Measurements from ENCODE around the gene AP1S1.

Gene AP1S1

GRCh38 chr7:101166909-101167644 is 12.8 kb downstream of the AP1S1 start:
- Histone ChIP-seq H3K4me2 (no peak overlapping the region), H3K36me3 (ENCODE audit: insufficient read depth) (no peaks in the 10 kb centered on the region), H3K27ac (no peak overlapping the region), H3K4me3 (IDR thresholded peaks at IDR 0.05; ENCODE audit: insufficient read depth, low read depth, low read length) (no peak overlapping the region), H2AFZ (ENCODE audit: low read depth) (no peak overlapping the region), H4K20me1 (ENCODE audit: insufficient read depth) (no peaks in the 10 kb centered on the region), H3K9ac (no peak overlapping the region), H3K79me2 (ENCODE audit: insufficient read depth, low read depth) (no peaks in the 10 kb centered on the region), H3K27me3 (ENCODE audit: insufficient read depth, low read depth) (peaks cover 69% of the 10 kb centered on the region), H3K4me1 (ENCODE audit: low read depth, poor library complexity, severe bottlenecking) (peaks cover 18% of the 10 kb centered on the region)
- TF ChIP-seq CTCF (conservative IDR thresholded peaks at IDR 0.05; ENCODE audit: low read depth, low read length) = no peak

- no peak overlapping the region for H2AFZ ChIP-seq (ENCODE audit: low read depth)
- no peak overlapping the region for H3K9ac ChIP-seq
- H3K27ac ChIP-seq = no peak overlapping the region
- TF ChIP-seq CTCF (conservative IDR thresholded peaks at IDR 0.05; ENCODE audit: low read depth, low read length) = no peak
- H3K4me1 ChIP-seq (ENCODE audit: low read depth, poor library complexity, severe bottlenecking) = peaks cover 18% of the 10 kb centered on the region
- no peak overlapping the region for H3K4me3 ChIP-seq (IDR thresholded peaks at IDR 0.05; ENCODE audit: insufficient read depth, low read depth, low read length)
- no peaks in the 10 kb centered on the region for H4K20me1 ChIP-seq (ENCODE audit: insufficient read depth)
- H3K79me2 ChIP-seq (ENCODE audit: insufficient read depth, low read depth) = no peaks in the 10 kb centered on the region
- peaks cover 73% of the 10 kb centered on the region for H3K27me3 ChIP-seq (ENCODE audit: insufficient read depth, low read depth)
- H3K36me3 ChIP-seq (ENCODE audit: insufficient read depth) = no peaks in the 10 kb centered on the region
- no peak overlapping the region for H3K4me2 ChIP-seq
Measured at GRCh38 chr7:101167645-101168411, 13.6 kb downstream of the AP1S1 start.

- Histone ChIP-seq H2AFZ (ENCODE audit: low read depth) (no peak overlapping the region), H3K36me3 (ENCODE audit: insufficient read depth) (no peaks in the 10 kb centered on the region), H3K4me3 (IDR thresholded peaks at IDR 0.05; ENCODE audit: insufficient read depth, low read depth, low read length) (no peak overlapping the region), H4K20me1 (ENCODE audit: insufficient read depth) (no peaks in the 10 kb centered on the region), H3K9ac (no peak overlapping the region), H3K4me1 (ENCODE audit: low read depth, poor library complexity, severe bottlenecking) (peaks cover 18% of the 10 kb centered on the region), H3K79me2 (ENCODE audit: insufficient read depth, low read depth) (no peaks in the 10 kb centered on the region), H3K4me2 (no peak overlapping the region), H3K27me3 (ENCODE audit: insufficient read depth, low read depth) (peaks cover 80% of the 10 kb centered on the region), H3K27ac (no peak overlapping the region)
- TF ChIP-seq CTCF (conservative IDR thresholded peaks at IDR 0.05; ENCODE audit: low read depth, low read length) = no peak
Measured at GRCh38 chr7:101168412-101169049, 14.3 kb downstream of the AP1S1 start.

GRCh38 chr7:101169110-101169837 is 15.0 kb downstream of the AP1S1 start:
- Histone ChIP-seq H3K4me3 (IDR thresholded peaks at IDR 0.05; ENCODE audit: insufficient read depth, low read depth, low read length) (no peak overlapping the region), H3K4me1 (ENCODE audit: low read depth, poor library complexity, severe bottlenecking) (peaks cover 18% of the 10 kb centered on the region), H4K20me1 (ENCODE audit: insufficient read depth) (no peaks in the 10 kb centered on the region), H3K36me3 (ENCODE audit: insufficient read depth) (no peaks in the 10 kb centered on the region), H3K79me2 (ENCODE audit: insufficient read depth, low read depth) (no peaks in the 10 kb centered on the region), H3K27me3 (ENCODE audit: insufficient read depth, low read depth) (peaks cover 87% of the 10 kb centered on the region), H3K9ac (no peak overlapping the region), H3K4me2 (peak overlapping the region; percentile 18; the same call in 1 of the 2 replicates), H3K27ac (no peak overlapping the region), H2AFZ (ENCODE audit: low read depth) (peak overlapping the region; percentile 38; the same call in 1 of the 2 replicates)
- TF ChIP-seq CTCF (conservative IDR thresholded peaks at IDR 0.05; ENCODE audit: low read depth, low read length) = no peak

All from KMS-11 (cell line).